Stimulated activated CD4-positive, alpha-beta T cell treated with anti-CD3 and anti-CD28 coated beads, Interleukin-12 subunit alpha, Interleukin-12 subunit beta, amount 100 ng/mL, for 4 hours (primary cell): ENCODE data around the gene C1orf56.

Source experiments
- DNase-seq: peaks from one replicate; pipeline ENCODE4 v3.0.0-alpha.2; 2020

C1orf56 gene

GRCh38 chr1:151026460-151026859 is 21.1 kb upstream of the C1orf56 start:
- no peak for DNase-seq

- DNase-seq = no peak
Measured at GRCh38 chr1:151032164-151032563, 15.4 kb upstream of the C1orf56 start.

DNA sequence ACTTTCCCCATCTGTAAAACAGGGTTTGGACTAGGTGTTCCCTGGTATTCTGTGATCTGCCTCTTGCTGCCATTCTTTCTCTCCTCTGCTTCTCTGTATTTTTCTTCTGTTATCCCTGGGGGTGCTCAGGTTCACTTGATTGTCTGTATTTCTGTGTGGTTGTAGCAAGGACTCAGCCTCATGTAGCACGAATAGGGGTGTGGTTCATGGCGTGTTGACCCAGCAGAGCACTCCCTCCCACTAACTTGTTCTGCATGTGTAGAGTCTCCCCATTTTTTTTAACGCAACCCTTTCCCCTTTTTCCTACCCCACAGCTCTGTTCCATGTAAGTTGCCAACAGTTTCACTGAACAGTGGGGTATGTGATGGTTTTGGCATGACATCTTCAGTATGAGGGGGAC is 12.4 kb upstream of the C1orf56 start:
- no peak for DNase-seq

DNA sequence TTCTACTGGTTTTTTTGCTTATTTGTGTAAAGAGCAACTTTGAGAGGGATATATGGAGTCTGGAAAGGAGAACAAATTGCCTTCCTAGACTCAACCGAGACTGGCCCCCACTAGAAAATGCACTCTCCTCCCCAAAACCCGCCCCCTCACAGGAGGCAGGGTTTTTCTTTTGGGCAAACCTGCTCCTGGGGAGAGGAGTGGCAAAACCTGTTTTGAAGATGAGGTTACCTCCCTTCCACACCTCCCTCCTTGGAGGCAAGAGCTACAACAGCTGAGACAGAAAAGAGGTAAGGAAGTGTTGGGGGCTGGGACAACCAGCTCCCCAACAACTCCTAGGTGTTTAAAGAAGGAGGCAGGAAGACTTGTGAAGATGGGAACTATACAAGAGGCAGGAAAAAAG is 11.2 kb upstream of the C1orf56 start, which contains the start of gene BNIPL:
Gene BNIPL, plus strand, starts transcription at position 231 of the 400 bp plus-strand sequence. Its CDS starts 140 bp downstream, at position 371.
- no peak for DNase-seq

DNA sequence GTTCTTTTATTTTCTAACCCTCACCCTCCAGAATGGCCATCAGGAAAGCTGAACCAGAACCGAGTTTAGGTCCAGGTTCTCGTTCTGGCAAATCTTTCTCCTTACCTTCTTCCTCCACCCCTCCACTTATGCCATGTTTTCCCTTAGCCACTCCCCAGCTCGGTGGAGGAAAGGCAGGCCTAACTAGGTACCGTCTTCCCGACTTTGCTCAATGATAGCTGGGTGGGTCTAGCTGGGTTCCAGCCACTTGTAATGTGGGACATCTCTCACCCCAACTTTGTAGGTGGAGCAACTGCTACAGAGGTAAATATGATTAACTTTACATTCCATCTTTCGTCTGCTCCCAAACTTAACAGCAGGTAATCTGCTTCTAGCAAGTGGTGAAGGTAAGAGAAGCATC is 10.5 kb upstream of the C1orf56 start:
- no peak for DNase-seq

DNA sequence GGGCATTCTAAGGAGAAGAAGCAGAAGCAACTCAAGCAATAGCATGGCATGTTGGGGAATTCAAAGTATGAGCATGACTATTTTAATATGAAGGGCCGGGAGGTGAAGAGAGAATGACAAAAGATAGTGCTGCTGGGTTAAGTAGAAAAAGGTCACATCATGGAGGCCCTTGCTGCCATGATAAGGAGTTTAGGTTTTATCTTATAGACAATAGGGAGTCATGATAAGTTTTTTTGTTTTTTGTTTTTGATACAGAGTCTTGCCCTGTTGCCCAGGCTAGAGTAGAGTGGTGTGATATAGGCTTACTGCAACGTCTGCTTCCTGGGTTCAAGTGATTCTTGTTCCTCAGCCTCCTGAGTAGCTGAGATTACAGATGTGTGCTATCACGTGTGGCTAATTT is 8.0 kb upstream of the C1orf56 start:
- no peak for DNase-seq

DNA sequence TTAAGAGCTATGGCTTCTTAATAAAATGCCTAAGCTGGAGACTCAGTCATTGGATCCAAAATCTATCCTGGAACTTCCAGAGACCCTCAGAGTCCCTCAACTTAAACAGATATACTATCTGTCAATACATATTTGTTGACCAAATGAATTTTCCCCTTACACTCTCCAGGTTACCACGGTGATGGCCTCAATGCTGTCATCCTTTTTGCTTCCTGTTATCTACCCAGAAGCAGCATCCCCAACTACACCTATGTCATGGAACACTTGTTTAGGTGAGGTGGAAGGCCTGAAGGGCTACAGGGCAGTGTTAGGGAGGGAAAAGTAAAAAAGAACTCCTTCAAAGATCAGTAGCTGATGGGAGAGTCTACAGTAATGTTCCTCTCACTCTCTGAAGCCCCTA is 4.4 kb upstream of the C1orf56 start:
- no peak for DNase-seq

GRCh38 chr1:151047925-151048644 is 534 bp downstream of the C1orf56 start:
- DNase-seq = peak; percentile 40

GRCh38 chr1:151048645-151049032 is 1.1 kb downstream of the C1orf56 start:
- no peak for DNase-seq

DNA sequence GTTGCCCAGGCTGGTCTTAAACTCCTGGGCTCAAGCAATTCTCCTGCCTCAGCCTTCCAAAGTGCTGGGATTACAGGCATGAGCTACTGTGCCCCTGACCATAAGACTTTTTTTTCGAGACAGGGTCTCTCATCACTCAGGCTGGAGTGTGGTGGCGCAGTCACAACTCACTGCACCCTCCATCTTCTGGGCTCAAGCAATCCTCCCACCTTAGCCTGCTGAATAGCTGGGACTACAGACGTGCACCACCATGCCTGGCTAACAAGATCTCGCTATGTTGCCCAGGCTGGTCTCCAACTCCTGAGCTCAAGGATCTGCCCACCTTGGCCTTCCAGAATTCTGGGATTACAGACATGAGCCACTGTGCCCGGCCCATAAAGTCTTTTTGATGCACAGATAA is 1.9 kb downstream of the C1orf56 start:
- no peak for DNase-seq

DNA sequence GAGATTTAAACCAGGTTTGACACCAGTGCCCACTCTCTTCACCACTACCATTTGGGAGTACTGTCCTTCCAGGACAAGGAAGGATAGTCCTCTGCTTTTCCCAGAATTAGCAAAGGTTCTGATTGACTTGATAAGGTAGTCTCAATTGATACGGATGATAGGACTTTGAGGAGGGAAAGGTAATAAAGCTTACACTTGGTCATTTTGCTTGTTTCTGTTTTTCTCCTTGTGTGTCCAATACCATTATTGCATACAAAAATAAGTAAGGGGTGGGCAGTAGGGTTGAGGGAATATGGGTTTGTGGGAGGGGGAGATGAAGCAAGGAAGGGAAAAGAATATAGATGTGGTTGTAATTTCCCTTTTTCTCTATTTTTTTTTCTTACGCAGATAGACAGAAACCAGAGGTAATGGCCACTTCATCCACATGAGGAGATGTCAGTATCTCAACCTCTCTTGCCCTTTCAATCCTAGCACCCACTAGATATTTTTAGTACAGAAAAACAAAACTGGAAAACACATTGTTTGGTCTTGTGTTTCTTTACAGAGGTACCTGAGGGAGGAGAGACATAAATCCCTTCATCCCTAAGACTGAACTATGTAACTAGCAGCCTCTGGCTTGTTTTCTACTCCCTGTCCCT is 2.6 kb downstream of the C1orf56 start:
- no peak for DNase-seq

DNA sequence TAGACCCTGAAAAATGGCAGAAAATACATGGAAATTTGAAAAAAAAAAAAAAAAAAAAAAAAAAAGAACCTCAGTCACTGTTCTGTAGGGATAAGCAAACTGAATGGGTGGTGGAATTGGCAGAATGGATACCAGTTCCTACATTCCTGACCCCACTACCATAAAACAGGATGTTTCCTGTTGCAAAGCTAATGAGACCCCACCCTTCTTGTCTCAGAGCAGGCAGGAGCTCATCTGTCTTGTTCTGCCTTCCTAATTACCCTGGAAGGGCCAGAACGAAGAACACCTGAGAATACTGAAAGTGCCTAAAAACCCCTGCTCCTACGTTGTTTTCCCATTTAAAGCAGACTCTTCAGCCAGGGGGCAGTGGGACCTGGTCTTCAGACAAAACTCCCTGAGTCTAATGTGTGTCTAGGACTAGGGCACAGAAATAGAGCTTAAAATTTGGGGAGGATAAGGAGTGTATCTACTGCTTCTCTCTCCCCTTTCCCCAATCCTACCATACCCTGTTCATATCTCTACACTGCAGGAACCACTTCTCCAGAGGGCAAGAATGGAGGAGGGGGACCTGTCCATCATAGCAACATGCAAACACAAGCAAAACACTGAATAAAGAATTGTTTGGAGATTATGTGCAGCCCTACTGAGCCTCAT is 3.9 kb downstream of the C1orf56 start:
- no peak for DNase-seq

DNA sequence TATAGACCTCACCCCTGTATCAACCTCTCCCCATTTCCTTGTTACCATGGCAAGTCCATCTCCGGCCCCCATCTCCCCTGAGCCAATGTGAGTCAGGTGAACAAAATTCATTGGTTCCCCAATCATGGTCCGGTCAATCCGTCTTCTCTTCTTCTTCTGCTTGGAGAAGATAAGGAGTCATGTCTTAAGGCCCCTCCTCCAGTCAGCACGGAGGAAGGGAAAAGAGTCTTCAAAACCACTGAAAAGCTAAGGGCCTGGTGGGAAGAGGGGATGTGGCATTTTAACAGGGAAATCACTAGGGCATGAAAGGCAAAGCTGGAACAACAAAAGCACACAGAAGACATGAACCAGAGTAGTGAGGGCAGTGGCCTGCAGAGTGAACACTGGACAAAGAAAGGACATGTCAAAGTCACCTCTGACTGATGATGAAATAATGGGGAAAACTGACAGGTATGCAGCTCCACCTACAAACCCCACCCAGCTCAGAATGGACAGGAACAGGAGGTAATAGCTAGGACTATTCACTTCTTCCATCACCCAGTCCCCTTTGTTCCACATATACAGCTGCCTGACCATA is 7.5 kb downstream of the C1orf56 start:
- DNase-seq = no peak

GRCh38 chr1:151055581-151055980 is 8.0 kb downstream of the C1orf56 start:
- DNase-seq = no peak

DNA sequence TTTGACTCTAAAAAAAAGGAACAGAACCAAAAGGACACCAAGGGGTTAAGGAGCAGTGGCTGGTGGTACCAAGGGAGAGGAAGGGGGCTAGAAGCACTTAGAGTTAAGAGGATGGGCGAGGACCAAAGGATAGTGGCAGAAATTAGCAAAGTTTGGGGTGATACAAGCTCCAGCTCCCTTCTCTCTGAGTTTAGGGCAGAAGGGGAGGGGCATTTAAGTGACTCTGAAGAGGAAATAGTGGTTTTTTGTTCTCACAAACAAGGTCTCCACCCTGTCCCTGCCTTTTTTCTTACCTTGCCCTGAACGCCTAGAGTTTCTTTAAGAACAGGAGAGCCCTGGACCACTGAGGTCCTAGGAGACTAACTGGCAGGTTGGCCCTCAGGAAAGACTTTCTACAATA is 8.6 kb downstream of the C1orf56 start:
- no peak for DNase-seq

DNA sequence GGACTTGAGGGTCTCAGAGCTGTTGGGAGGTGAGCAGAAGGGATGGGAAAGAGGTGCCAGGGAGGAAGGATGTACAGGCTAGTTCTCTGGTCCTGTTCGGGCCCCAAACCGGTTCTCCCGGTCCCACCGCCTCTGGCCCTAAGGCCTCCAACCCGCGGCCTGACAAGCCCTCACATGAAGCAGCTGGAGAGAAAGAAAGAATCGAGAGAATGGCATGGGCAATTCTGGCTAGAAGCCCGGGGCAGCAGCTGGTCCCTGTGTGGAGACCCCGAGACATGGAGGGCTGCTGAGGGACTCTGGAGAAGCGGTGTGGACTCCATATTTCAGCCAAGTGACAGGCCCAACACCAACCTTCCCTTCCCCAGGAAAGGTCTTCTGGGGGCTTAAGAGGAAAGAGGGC is 11.1 kb downstream of the C1orf56 start:
- DNase-seq = no peak

DNA sequence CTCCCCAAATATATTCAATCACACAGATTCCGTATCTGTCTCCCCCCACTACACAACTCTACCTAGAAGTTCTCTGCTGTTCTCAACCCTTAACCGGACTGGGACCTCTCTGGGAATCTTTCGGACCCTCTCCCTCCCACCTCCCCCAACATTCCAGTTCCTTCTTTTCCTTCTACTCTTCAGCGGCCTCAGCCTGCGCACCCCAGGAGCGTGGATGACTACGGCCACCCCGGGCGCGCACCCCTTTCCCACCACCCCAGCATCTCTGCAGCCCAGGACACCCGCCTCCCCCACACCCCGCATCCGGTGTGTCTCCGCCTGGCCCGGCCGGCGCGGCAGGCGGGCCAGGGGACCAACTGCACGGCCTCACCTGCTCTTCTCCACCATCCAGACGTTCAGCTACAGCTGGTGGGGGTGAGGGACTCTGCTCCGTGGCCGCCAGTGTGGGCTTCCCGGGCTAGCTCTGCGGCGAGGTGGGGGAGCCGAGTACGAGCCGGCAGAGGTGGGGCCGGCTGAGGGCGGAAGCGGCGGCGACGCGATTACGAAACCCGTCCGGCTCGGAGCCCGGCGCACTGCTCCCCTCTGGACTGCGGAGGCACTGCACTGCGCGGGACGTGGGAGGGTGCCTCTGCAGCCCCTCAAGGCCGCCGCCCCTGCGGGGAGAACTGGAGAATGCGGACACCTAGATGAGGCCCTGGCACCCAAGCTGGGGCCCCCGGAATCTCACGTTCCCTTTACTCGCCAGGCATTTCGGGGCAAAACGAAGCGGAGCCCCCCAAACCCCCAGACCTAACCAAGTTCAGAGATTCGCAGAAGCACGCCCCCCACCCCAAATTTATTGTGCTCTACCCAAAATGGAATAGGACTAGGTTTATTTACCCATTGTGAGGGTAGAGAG is 11.8 kb downstream of the C1orf56 start, which contains the start of gene CDC42SE1:
Gene CDC42SE1, minus strand, starts transcription at position 514 of the 898 bp plus-strand sequence. CDS start 3,892 bp downstream, outside the sequence.
- DNase-seq = peak; percentile 78

GRCh38 chr1:151060007-151060656 is 12.6 kb downstream of the C1orf56 start, which contains the start of gene MLLT11:
Gene MLLT11, plus strand, starts transcription at chr1:151060397. Its CDS starts 6,828 bp downstream, at chr1:151067225.
- DNase-seq = no peak

- DNase-seq = no peak
Measured at GRCh38 chr1:151060657-151061421, 13.3 kb downstream of the C1orf56 start.

DNA sequence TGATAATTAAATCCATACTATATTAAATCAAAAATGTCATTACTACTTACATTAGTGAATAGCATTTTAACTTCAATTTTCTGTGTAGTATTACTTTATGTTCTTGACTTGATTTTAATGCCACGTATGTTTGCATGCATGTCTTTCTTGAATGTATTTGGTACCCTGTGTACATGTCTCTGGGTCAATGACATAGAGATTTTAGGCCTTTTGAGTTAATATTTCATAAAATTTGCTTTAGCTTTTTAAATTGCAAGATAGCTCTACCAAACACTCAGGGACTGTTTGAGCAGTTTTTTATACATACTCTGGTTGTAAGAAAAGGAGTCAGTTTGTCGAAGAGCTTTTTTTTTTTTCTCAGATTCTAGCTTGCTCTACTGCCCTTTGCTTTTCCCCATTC is 14.2 kb downstream of the C1orf56 start:
- no peak for DNase-seq

DNA sequence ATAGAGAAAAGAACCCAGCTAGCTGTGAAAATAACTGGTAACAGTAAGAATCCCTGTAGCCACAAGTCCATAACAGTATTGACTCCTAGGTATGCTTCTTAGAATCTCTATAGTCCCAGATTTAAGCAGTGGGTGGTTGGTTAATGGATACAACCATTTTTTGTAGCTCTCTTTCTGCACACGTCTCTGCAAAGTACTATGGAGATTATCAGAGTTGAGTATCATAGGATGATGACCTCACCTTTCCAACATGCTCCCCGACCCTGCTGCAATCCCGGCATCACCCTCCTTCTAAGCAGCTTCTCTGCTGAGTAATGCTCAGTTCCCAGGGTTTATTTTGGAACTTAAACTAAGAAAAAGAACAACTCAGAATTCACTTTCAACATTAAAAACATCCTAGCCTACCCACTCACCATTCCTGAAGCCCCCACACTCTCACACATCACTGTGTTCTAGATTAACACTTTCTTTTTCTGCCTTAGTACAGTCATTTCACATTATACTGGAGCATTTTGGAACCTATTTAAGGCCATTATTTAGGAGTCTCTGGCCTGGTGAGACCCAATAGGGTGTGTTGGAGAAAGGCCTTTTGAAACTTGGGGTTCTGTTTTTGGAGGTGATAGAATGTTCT is 15.3 kb downstream of the C1orf56 start:
- DNase-seq = no peak
